ENCODE data around the gene PCDHGB4. TPM values are rescaled to one million over a fixed set of nuclear protein-coding genes. Genes with fewer than 3 reads are reported as not detected.
"Not testable (repeated sequence)": the region's sequence is repeated elsewhere in the genome, so short reads cannot be mapped to it uniquely, and the experiment has no call there.

PCDHGB4 gene
- total RNA-seq (2014; rRNA removed; shearing (Covaris generic)): 8.7 and 9.3 TPM in 2 replicates
- 6.5 and 6.9 TPM in 2 replicates for total RNA-seq (2022)
- Bru-seq, nascent RNA: percentile 67 among the genes with signal in this experiment
- percentile 77 among the genes with signal in this experiment for BruChase-seq, experiment 1, labeled RNA remaining after a 6-hour chase
- BruChase-seq, experiment 2, labeled RNA remaining after a 2-hour chase: percentile 82 among the genes with signal in this experiment
- long read RNA-seq: 0 reads

GRCh38 chr5:141387557-141388311, at the start of gene PCDHGB4:
Gene PCDHGB4, plus strand, starts transcription at chr5:141387698. Its CDS starts 187 bp downstream, at chr5:141387885.
- H3K4me3 ChIP-seq (ENCODE audit: low read depth, low read length, poor library complexity, severe bottlenecking): peak within 1 kb of the TSS; percentile 61
- peak; percentile 75 for TF ChIP-seq CTCF (conservative IDR thresholded peaks at IDR 0.05; ENCODE audit: low read length)
- not testable (repeated sequence) for H3K9me3 ChIP-seq (ENCODE audit: low read length)

DNA sequence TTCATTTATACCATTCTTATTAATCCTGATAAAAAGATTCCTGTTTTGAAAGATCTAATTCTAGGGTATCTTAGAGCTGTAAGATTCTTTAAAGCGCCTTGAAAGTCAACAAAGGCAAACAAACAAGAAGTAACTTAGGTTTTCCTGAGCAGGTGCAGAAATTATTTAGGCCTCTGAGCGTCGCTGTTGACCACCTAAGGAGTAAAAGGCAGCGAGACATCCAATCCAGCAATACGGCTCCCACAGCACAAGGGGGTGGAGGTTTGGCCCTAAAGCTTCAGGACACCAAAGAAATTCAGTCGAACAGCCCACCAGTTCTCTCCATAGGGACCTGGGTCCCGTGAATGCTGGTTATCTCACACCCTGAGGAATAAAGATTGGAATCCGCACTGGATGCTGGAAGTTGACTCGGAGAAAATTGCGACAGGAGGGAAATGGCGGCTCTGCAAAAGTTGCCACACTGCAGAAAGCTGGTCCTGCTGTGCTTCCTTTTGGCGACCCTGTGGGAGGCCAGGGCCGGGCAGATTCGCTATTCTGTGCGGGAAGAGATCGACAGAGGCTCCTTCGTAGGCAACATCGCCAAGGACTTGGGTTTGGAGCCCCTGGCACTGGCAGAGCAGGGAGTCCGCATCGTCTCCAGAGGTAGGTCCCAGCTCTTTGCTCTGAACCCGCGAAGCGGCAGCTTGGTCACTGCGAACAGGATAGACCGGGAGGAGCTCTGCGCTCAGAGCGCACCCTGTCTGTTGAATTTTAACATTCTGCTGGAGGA, 48.8 kb upstream of the PCDHGB4 start, which contains the start of gene PCDHGA2:
Gene PCDHGA2, plus strand, starts transcription at position 223 of the 769 bp plus-strand sequence.
- CTCF ChIA-PET (ENCODE audit: unreplicated experiment): no interaction called here
- no TSS peak for BruUV-seq (replicated peaks)
- Histone ChIP-seq H3K9me2 (ENCODE audit: insufficient read depth, low read length) (no peaks in the 10 kb centered on the region), H2AFZ (ENCODE audit: low read length) (no peak within 1 kb of the TSS), H3K79me2 (ENCODE audit: insufficient read depth, low read depth, low read length) (no peaks in the 10 kb centered on the region), H4K20me1 (ENCODE audit: insufficient read depth, low read length) (no peaks in the 10 kb centered on the region), H3K4me1 (ENCODE audit: insufficient read depth, low read length, poor library complexity, severe bottlenecking) (no peaks in the 10 kb centered on the region), H3K27ac (ENCODE audit: low read depth, low read length, poor library complexity, severe bottlenecking) (no peak within 1 kb of the TSS), H3K4me3 (ENCODE audit: low read depth, low read length, poor library complexity, severe bottlenecking) (no peak within 1 kb of the TSS), H3K4me2 (ENCODE audit: low read length) (no peak within 1 kb of the TSS), H3K9me3 (ENCODE audit: low read length) (no peaks in the 10 kb centered on the region), H3K36me3 (ENCODE audit: insufficient read depth, low read length) (no peaks in the 10 kb centered on the region)
- intact Hi-C loops (cut with micrococcal nuclease; ENCODE audit: unreplicated experiment): no loop called here
- TF ChIP-seq EZH2phosphoT487 (IDR thresholded peaks at IDR 0.05; ENCODE audit: borderline replicate concordance, low read depth, low read length): no peak
- TF ChIP-seq CTCF (conservative IDR thresholded peaks at IDR 0.05; ENCODE audit: low read length): peak; percentile 79
- peak; percentile 46 for DNase-seq (ENCODE audit: low spot score)
- POLR2A ChIA-PET: interaction anchor here (1.2 to 1.3 kb wide), 2 partner anchors 8 to 18 kb away, joined by 4 to 5 read pairs; partner anchors contain the start of genes PCDHGA1 and TAF7

More at GRCh38 chr5:141387557-141388311, at the start of gene PCDHGB4:
- H3K27ac ChIP-seq (ENCODE audit: low read depth, low read length, poor library complexity, severe bottlenecking); CTCF ChIA-PET (ENCODE audit: unreplicated experiment); H4K20me1 ChIP-seq (ENCODE audit: insufficient read depth, low read length); BruUV-seq (replicated peaks); H3K9me2 ChIP-seq (ENCODE audit: insufficient read depth, low read length); H3K4me1 ChIP-seq (ENCODE audit: insufficient read depth, low read length, poor library complexity, severe bottlenecking); H3K36me3 ChIP-seq (ENCODE audit: insufficient read depth, low read length); H3K79me2 ChIP-seq (ENCODE audit: insufficient read depth, low read depth, low read length); H2AFZ ChIP-seq (ENCODE audit: low read length): not testable (repeated sequence)
- intact Hi-C loops (cut with micrococcal nuclease; ENCODE audit: unreplicated experiment): loop anchor here (1.0 kb wide), 1 partner anchor 25 kb away; the partner anchor contains the start of gene PCDHGA10
- H3K4me2 ChIP-seq (ENCODE audit: low read length): peak within 1 kb of the TSS; percentile 31; the same call in 1 of the 2 replicates
- POLR2A ChIA-PET: interaction anchor here (0.6 to 1.4 kb wide), 2 partner anchors 9 to 119 kb away, joined by 3 to 4 read pairs; no protein-coding TSS in a partner anchor
- peak; percentile 58 for DNase-seq (ENCODE audit: low spot score)

DNA sequence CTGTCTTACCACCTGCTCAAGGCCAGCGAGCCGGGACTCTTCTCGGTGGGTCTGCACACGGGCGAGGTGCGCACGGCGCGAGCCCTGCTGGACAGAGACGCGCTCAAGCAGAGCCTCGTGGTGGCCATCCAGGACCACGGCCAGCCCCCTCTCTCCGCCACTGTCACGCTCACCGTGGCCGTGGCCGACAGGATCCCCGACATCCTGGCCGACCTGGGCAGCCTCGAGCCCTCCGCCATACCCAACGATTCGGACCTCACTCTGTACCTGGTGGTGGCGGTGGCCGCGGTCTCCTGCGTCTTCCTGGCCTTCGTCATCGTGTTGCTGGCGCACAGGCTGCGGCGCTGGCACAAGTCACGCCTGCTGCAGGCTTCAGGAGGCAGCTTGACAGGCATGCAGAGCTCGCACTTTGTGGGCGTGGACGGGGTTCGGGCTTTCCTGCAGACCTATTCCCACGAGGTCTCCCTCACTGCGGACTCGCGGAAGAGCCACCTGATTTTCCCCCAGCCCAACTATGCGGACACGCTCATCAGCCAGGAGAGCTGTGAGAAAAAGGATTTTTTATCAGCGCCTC, 46.6 kb upstream of the PCDHGB4 start:
- H3K27ac ChIP-seq (ENCODE audit: low read depth, low read length, poor library complexity, severe bottlenecking); POLR2A ChIA-PET; H2AFZ ChIP-seq (ENCODE audit: low read length); H3K79me2 ChIP-seq (ENCODE audit: insufficient read depth, low read depth, low read length); H4K20me1 ChIP-seq (ENCODE audit: insufficient read depth, low read length); H3K4me1 ChIP-seq (ENCODE audit: insufficient read depth, low read length, poor library complexity, severe bottlenecking); H3K9me3 ChIP-seq (ENCODE audit: low read length); BruUV-seq (replicated peaks); intact Hi-C loops (cut with micrococcal nuclease; ENCODE audit: unreplicated experiment); H3K4me3 ChIP-seq (ENCODE audit: low read depth, low read length, poor library complexity, severe bottlenecking); DNase-seq (ENCODE audit: low spot score); H3K9me2 ChIP-seq (ENCODE audit: insufficient read depth, low read length); CTCF ChIA-PET (ENCODE audit: unreplicated experiment); H3K36me3 ChIP-seq (ENCODE audit: insufficient read depth, low read length); H3K4me2 ChIP-seq (ENCODE audit: low read length): not testable (repeated sequence)
